Prostate gland (tissue), 2 donors: ENCODE data around the gene MYO1H.

Experiments
- CTCF ChIP-seq, 4 experiments: fragments of 200-600 bp in 2 of 4; fragments of 450-650 bp in 2 of 4; sonication (generic) in 2 of 4; IDR thresholded peaks; 1 replicate in 3 of 4; 2 replicates in 1 of 4; pipeline ENCODE4 v1.5.1; 2016 to 2019; ENCODE audit warnings: antibody characterized with exemption in 4 of 4, mild to moderate bottlenecking in 2 of 4, moderate library complexity in 2 of 4
- POLR2A ChIP-seq: fragments of 450-650 bp; IDR thresholded peaks from one replicate; pipeline ENCODE4 v1.6.1; 2016; ENCODE audit warnings: antibody characterized with exemption, mild to moderate bottlenecking

- TF ChIP-seq CTCF (IDR thresholded peaks at IDR 0.05) (no peak), POLR2A (no peak)
Measured at GRCh38 chr12:109343677-109344076, 4.0 kb upstream of the MYO1H start.
